HEK293 (cell line): ENCODE data around the gene SELENOO.

Experiments
- CTCF ChIA-PET: fragments of 350-600 bp; formaldehyde crosslinking; extraction: SDS; loops from one replicate; lab custom pipeline; 2021; ENCODE audit warnings: antibody characterized with exemption; lab: Yijun Ruan, JAX
- POLR2A ChIA-PET: fragments of 300-600 bp; formaldehyde crosslinking; extraction: SDS; loops from one replicate; lab custom pipeline; 2020; ENCODE audit warnings: antibody characterized with exemption, inconsistent platforms; lab: Yijun Ruan, JAX
- H3K27ac ChIP-seq: fragments of 200-500 bp; sonication (Bioruptor generic); 2 replicates; pipeline ENCODE4 v1.5.1; 2014; ENCODE audit warnings: low read depth, low read length, control low read depth, inconsistent platforms; ENCODE audit errors: extremely low read depth
- H3K36me3 ChIP-seq, 2 experiments: fragments of 200-500 bp in 1 of 2; sonication (Bioruptor generic) in 1 of 2; 1 replicate in 1 of 2; 2 replicates in 1 of 2; pipeline ENCODE4 v1.5.1; 2014 to 2017; ENCODE audit warnings: inconsistent platforms in 2 of 2, low read length in 2 of 2; ENCODE audit not compliant: control insufficient read depth in 2 of 2, insufficient read depth in 1 of 2
- H3K4me1 ChIP-seq: fragments of 200-500 bp; sonication (Bioruptor generic); 2 replicates; pipeline ENCODE4 v1.5.1; 2014; ENCODE audit warnings: mild to moderate bottlenecking, low read length, inconsistent platforms; ENCODE audit not compliant: control insufficient read depth, insufficient read depth
- H3K4me3 ChIP-seq: 2 replicates; pipeline ENCODE4 v1.5.1; 2011; ENCODE audit warnings: low read depth, mild to moderate bottlenecking, control low read depth, low read length, moderate library complexity
- H3K9me3 ChIP-seq: fragments of 200-500 bp; sonication (Bioruptor generic); 2 replicates; pipeline ENCODE4 v1.5.1; 2014; ENCODE audit warnings: low read depth, low read length, inconsistent platforms; ENCODE audit not compliant: control insufficient read depth, insufficient read depth
- HOXC10 ChIP-seq: sonication (generic); formaldehyde crosslinking; IDR thresholded peaks from 2 replicates; pipeline ENCODE4 v1.8.1; 2023; ENCODE audit warnings: mild to moderate bottlenecking, missing genetic modification reagents
- HOXD13 ChIP-seq: sonication (generic); formaldehyde crosslinking; IDR thresholded peaks from 2 replicates; pipeline ENCODE4 v1.8.0; 2022; ENCODE audit warnings: missing genetic modification reagents, borderline replicate concordance
- INSM2 ChIP-seq: fragments of 450-650 bp; formaldehyde crosslinking; IDR thresholded peaks from 2 replicates; pipeline ENCODE4 v1.5.1; 2016; ENCODE audit warnings: missing biosample characterization, missing genetic modification characterization
- KLF1 ChIP-seq: fragments of 450-650 bp; formaldehyde crosslinking; IDR thresholded peaks from 2 replicates; pipeline ENCODE4 v1.5.1; 2016; ENCODE audit warnings: missing biosample characterization, missing genetic modification characterization
- PRDM6 ChIP-seq: fragments of 450-650 bp; formaldehyde crosslinking; IDR thresholded peaks from 2 replicates; pipeline ENCODE4 v1.5.1; 2017; ENCODE audit warnings: missing biosample characterization, missing genetic modification characterization
- SCRT1 ChIP-seq: fragments of 450-650 bp; formaldehyde crosslinking; IDR thresholded peaks from 2 replicates; pipeline ENCODE4 v1.5.1; 2016; ENCODE audit warnings: missing biosample characterization, missing genetic modification characterization, borderline replicate concordance
- ZBTB17 ChIP-seq: fragments of 450-650 bp; formaldehyde crosslinking; IDR thresholded peaks from 2 replicates; pipeline ENCODE4 v1.5.1; 2016; ENCODE audit warnings: missing biosample characterization, missing genetic modification characterization
- ZFP69B ChIP-seq: fragments of 450-650 bp; formaldehyde crosslinking; IDR thresholded peaks from 2 replicates; pipeline ENCODE4 v1.5.1; 2016; ENCODE audit warnings: missing biosample characterization, missing genetic modification characterization
- ZNF10 ChIP-seq: fragments of 450-650 bp; formaldehyde crosslinking; IDR thresholded peaks from 2 replicates; pipeline ENCODE4 v1.5.1; 2017; ENCODE audit warnings: missing biosample characterization, missing genetic modification characterization
- ZNF146 ChIP-seq: fragments of 450-650 bp; formaldehyde crosslinking; IDR thresholded peaks from 2 replicates; pipeline ENCODE4 v1.5.1; 2016; ENCODE audit warnings: missing biosample characterization, missing genetic modification characterization
- ZNF157 ChIP-seq: fragments of 450-650 bp; formaldehyde crosslinking; IDR thresholded peaks from 2 replicates; pipeline ENCODE4 v1.5.1; 2016; ENCODE audit warnings: missing biosample characterization, missing genetic modification characterization
- ZNF16 ChIP-seq: fragments of 450-650 bp; formaldehyde crosslinking; IDR thresholded peaks from 2 replicates; pipeline ENCODE4 v1.5.1; 2016; ENCODE audit warnings: low read depth, missing biosample characterization, missing genetic modification characterization
- ZNF280D ChIP-seq: fragments of 450-650 bp; formaldehyde crosslinking; IDR thresholded peaks from 2 replicates; pipeline ENCODE4 v1.5.1; 2016; ENCODE audit warnings: missing biosample characterization, missing genetic modification characterization
- ZNF292 ChIP-seq: fragments of 450-650 bp; formaldehyde crosslinking; IDR thresholded peaks from 2 replicates; pipeline ENCODE4 v1.5.1; 2016; ENCODE audit warnings: low read depth, missing biosample characterization, missing genetic modification characterization, borderline replicate concordance
- ZNF302 ChIP-seq: fragments of 450-650 bp; formaldehyde crosslinking; IDR thresholded peaks from 2 replicates; pipeline ENCODE4 v1.5.1; 2016; ENCODE audit warnings: missing biosample characterization, missing genetic modification characterization, low read depth
- ZNF37A ChIP-seq: fragments of 450-650 bp; IDR thresholded peaks from 2 replicates; pipeline ENCODE4 v1.5.1; 2018; ENCODE audit warnings: missing biosample characterization, missing genetic modification characterization
- ZNF473 ChIP-seq: fragments of 450-650 bp; formaldehyde crosslinking; IDR thresholded peaks from 2 replicates; pipeline ENCODE4 v1.5.1; 2017; ENCODE audit warnings: missing biosample characterization, missing genetic modification characterization
- ZNF658 ChIP-seq: fragments of 450-650 bp; formaldehyde crosslinking; IDR thresholded peaks from 2 replicates; pipeline ENCODE4; 2016; ENCODE audit warnings: missing biosample characterization, missing genetic modification characterization
- ZNF830 ChIP-seq: fragments of 450-650 bp; IDR thresholded peaks from 2 replicates; pipeline ENCODE4 v1.5.0; 2018; ENCODE audit warnings: missing biosample characterization, missing genetic modification characterization, low read depth, mild to moderate bottlenecking, moderate library complexity
- ZNF843 ChIP-seq: fragments of 450-650 bp; formaldehyde crosslinking; IDR thresholded peaks from 2 replicates; pipeline ENCODE4 v1.5.1; 2016; ENCODE audit warnings: missing biosample characterization, missing genetic modification characterization
- ZSCAN4 ChIP-seq: fragments of 450-650 bp; formaldehyde crosslinking; IDR thresholded peaks from 2 replicates; pipeline ENCODE4 v1.5.1; 2017; ENCODE audit warnings: missing biosample characterization, missing genetic modification characterization
- ZXDB ChIP-seq: fragments of 450-650 bp; formaldehyde crosslinking; IDR thresholded peaks from 2 replicates; pipeline ENCODE4 v1.5.1; 2016; ENCODE audit warnings: missing biosample characterization, missing genetic modification characterization

Gene SELENOO

GRCh38 chr22:50178871-50179869 is 21.6 kb upstream of the SELENOO start:
- no peak overlapping the region for H3K27ac ChIP-seq
- no peaks in the 10 kb centered on the region for H3K9me3 ChIP-seq
- no peaks in the 10 kb centered on the region for H3K4me1 ChIP-seq
- POLR2A ChIA-PET, result interaction anchor here (0.6 kb wide), 1 partner anchor 349 kb away, joined by 3 read pairs; no protein-coding TSS in a partner anchor
- H3K36me3 ChIP-seq, result peaks cover 0 to 35% of the 10 kb centered on the region in 2 experiments; a peak in 1 of 3 replicates
- no peak for TF ChIP-seq HOXD13
- no peak for TF ChIP-seq ZFP69B (tag by site-specific recombination)
- no peak for TF ChIP-seq HOXC10 (CRISPR knock-in tag)
- no peak for TF ChIP-seq ZBTB17 (tag by site-specific recombination)
- no peak for TF ChIP-seq ZNF280D (tag by site-specific recombination)
- no peak for TF ChIP-seq ZNF10 (tag by site-specific recombination)
- no peak for TF ChIP-seq ZNF658 (tag by site-specific recombination)
- TF ChIP-seq ZNF146 (tag by site-specific recombination), result no peak
- TF ChIP-seq ZNF843 (tag by site-specific recombination), result no peak
- TF ChIP-seq SCRT1 (tag by site-specific recombination), result no peak
- no peak for TF ChIP-seq ZSCAN4 (tag by site-specific recombination)
- no peak for TF ChIP-seq ZNF157 (tag by site-specific recombination)
- TF ChIP-seq ZNF16 (tag by site-specific recombination), result no peak
- no peak overlapping the region for H3K4me3 ChIP-seq
- CTCF ChIA-PET, result no interaction called here

GRCh38 chr22:50179937-50180726 is 20.7 kb upstream of the SELENOO start:
- POLR2A ChIA-PET, result no interaction called here
- H3K4me1 ChIP-seq, result no peaks in the 10 kb centered on the region
- CTCF ChIA-PET, result no interaction called here
- H3K36me3 ChIP-seq, result peaks cover 0 to 35% of the 10 kb centered on the region in 2 experiments; a peak in 1 of 3 replicates
- no peak overlapping the region for H3K27ac ChIP-seq
- no peaks in the 10 kb centered on the region for H3K9me3 ChIP-seq
- H3K4me3 ChIP-seq, result no peak overlapping the region
- no peak for TF ChIP-seq ZNF292 (tag by site-specific recombination)
- TF ChIP-seq PRDM6 (tag by site-specific recombination), result no peak
- TF ChIP-seq ZNF302 (tag by site-specific recombination), result no peak
- no peak for TF ChIP-seq ZNF16 (tag by site-specific recombination)
- TF ChIP-seq ZNF37A (tag by site-specific recombination), result no peak
- no peak for TF ChIP-seq ZNF473 (tag by site-specific recombination)
- TF ChIP-seq ZXDB (tag by site-specific recombination), result no peak
- no peak for TF ChIP-seq ZNF280D (tag by site-specific recombination)
- TF ChIP-seq KLF1 (tag by site-specific recombination), result no peak
- no peak for TF ChIP-seq ZNF830 (tag by site-specific recombination)
- no peak for TF ChIP-seq INSM2 (tag by site-specific recombination)
